Omental fat pad (tissue), 4 donors: ENCODE measurements around the gene TLCD3B. TPM values are rescaled to one million over a fixed set of nuclear protein-coding genes. Genes with fewer than 3 reads are reported as not detected.
A peak's percentile ranks its signal among the peaks of the same experiment; 100 is the strongest.

ENCODE experiments used
- ATAC-seq: fragments of 150-250 bp; one replicate; pipeline ENCODE4 v1.9.1; 2016; ENCODE audit warnings: mild to moderate bottlenecking, moderate library complexity; ENCODE audit not compliant: low FRiP score
- DNase-seq: peaks from one replicate; pipeline ENCODE4 v3.0.0-alpha.2; 2019; ENCODE audit warnings: low spot score
- CTCF ChIP-seq, 3 donors: fragments of 450-650 bp; IDR thresholded peaks; one replicate each; pipeline ENCODE4 v1.5.1; 2016 to 2017; ENCODE audit warnings: antibody characterized with exemption in 3 of 3, mild to moderate bottlenecking in 3 of 3, moderate library complexity in 2 of 3
- total RNA-seq, 4 donors: library from RNA; depleted of rRNA; stranded (reverse); fragments of >200 nt; gene quantifications; one replicate each; pipeline ENCODE4 v1.1.0, GENCODE V29; 2016

The TLCD3B gene, protein sequence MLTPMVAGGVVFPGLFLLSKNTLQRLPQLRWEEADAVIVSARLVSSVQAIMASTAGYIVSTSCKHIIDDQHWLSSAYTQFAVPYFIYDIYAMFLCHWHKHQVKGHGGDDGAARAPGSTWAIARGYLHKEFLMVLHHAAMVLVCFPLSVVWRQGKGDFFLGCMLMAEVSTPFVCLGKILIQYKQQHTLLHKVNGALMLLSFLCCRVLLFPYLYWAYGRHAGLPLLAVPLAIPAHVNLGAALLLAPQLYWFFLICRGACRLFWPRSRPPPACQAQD
- not detected for total RNA-seq

DNA sequence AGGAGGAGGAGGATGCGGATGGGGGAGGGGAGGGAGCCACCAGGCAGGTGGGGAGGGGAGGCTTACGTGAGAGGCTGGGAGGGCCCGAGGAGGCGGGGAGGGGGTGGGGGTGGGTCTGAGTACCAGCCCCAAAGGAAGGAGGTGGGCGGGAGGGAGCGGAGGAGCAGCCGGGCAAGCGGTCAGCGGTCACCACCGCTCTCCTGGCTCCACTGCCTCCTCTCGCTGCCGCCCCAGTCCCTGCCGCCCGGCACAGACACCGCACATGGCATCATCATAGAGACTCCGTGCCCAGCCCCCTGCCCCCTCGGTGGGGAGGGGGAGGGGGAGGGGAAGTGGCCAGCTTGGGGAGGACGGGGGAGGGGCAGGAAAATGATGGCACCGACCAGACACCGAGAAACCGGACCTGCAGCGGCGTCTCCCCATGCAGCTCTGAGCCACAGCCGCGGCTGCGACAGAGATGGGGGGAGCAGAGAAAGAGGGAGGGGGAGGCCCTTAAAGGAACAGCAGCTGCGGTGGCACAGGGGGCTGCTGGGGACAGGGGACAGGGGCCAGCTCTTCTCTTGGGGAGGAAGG is at the start of gene TLCD3B:
Gene TLCD3B (minus strand): TSS at position 431 of the 573 bp plus-strand sequence. CDS start 744 bp downstream, outside the sequence.
- TF ChIP-seq CTCF (IDR thresholded peaks at IDR 0.05): no peak
- DNase-seq (no peak), ATAC-seq (no peak)

DNA sequence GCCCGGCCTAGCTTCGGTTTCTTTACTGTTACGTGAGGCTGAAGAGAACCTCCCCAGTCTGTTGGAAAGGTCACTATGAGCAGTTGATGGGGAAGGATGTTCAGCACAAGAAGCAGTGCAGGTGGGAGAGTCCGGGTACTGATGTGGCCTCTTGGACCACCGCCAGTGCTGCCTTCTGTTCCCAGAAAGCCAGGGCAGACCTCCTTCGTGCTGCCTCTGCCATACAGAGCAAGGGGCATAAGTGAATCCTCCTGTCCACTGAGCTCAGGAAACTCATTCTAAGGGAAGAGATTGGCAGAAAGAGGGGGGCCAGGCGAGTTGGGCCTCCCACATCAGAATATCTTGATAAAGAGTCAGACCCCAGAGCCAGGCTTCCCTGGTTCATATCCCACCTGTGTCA is 48.4 kb upstream of the TLCD3B start:
- no peak for TF ChIP-seq CTCF (IDR thresholded peaks at IDR 0.05)
- DNase-seq: no peak
- no peak for ATAC-seq

GRCh38 chr16:30078744-30079143 is 47.7 kb upstream of the TLCD3B start:
- no peak for TF ChIP-seq CTCF (IDR thresholded peaks at IDR 0.05)
- DNase-seq: no peak
- ATAC-seq: no peak

DNA sequence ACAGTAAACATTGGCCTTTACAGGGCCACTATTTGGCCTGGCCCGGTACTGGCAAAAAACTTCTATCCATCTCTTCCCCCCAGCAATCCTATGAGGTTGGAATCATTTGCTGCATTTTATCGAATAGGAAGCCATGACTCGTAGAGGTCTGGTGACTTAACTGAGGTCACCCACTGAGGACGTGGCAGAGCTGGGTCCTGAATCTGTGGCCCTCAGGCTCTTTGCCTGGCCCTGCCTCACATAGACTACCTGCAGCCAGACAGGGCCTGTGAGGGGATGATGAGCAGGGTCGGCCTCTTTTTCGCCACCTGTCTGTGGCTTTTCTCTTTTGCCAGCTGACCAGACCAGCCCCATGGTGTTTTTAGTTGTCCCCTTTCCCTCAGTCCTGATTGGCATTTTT is 46.6 kb upstream of the TLCD3B start:
- no peak for TF ChIP-seq CTCF (IDR thresholded peaks at IDR 0.05)
- ATAC-seq (no peak), DNase-seq (no peak)

DNA sequence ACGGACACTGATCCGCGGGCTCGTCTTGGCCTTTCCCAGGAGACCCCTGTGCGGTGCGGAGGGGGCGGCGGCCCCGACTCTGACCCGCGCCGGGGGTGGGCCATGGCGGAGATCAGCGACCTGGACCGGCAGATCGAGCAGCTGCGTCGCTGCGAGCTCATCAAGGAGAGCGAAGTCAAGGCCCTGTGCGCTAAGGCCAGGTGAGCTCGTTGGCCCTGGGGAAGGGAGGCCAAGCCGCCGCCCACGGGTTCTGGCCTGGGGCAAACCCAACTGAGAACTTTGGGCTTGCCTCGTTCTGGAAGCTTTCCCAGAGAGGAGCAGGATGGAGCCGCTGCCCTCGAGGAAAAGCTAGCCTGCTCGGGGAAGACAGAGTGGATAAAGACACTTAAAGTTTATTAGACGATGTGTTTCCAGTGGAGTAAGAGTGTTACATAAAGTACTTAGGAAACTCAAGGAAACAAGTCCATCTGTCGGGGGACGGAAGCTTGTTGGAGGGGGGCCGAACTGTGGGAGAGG is 45.3 kb upstream of the TLCD3B start:
- peak; percentile 35 for ATAC-seq
- DNase-seq: no peak
- no peak for TF ChIP-seq CTCF (IDR thresholded peaks at IDR 0.05)

DNA sequence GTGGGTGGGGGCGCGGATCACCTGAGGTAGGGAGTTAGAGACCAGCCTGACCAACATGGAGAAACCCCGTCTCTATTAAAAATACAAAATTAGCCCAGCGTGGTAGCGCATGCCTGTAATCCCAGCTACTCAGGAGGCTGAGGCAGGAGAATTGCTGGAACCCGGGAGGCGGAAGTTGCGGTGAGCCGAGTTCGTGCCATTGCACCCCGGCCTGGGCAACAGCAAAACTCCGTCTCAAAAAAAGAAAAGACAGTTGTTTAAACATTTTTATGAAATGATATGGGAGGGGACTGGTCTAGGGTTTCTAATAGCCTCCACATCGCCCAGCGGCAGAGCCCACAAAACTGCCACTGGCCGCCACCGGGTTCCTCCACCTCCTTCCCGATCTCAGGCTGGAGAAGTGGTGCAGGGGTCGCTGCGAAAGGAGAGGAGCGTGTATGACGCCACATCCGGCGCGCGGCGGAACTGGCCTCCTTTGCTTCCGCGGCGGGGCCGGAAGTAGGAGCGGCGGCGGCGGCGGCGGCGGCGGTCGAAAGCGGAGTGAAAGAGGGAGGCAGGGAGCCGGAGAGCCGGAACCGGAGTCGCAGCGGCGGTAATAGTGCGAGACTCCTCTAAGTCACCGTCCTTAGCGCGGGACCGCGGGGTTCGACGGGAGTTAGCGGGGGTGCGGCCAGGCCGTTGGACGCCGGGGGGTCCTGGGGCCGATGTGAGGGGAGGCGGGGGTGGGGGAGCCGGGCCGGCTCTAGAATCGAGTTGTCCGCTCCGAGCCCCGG is 44.6 kb upstream of the TLCD3B start, which contains the start of gene PPP4C:
Gene PPP4C (plus strand): TSS at position 492 of the 773 bp plus-strand sequence. CDS start 384 bp downstream, outside the sequence.
- ATAC-seq (peak; percentile 90), DNase-seq (peak; percentile 82)
- no peak for TF ChIP-seq CTCF (IDR thresholded peaks at IDR 0.05)
